A549 (cell line): ENCODE measurements around the gene RAD51B. TPM values are rescaled to one million over a fixed set of nuclear protein-coding genes. Genes with fewer than 3 reads are reported as not detected.
A peak's percentile ranks its signal among the peaks of the same experiment; 100 is the strongest.

ENCODE experiments used
- ATAC-seq, 2 experiments: fragments of 200-7000 bp in 1 of 2; fragments of >200 bp in 1 of 2; cut with Nextera tagmentation in 1 of 2; cut with Tn5 transposase in 1 of 2; 3 replicates each; pipeline versions ENCODE4 v1.8.0 to v1.9.1; 2018 to 2020; ENCODE audit warnings: mild to moderate bottlenecking in 1 of 2, moderate library complexity in 1 of 2
- CTCF ChIA-PET: fragments of 300-600 bp; sonication (Branson Sonifier 250); formaldehyde crosslinking; extraction: SDS; loops from one replicate; lab custom pipeline; 2021; ENCODE audit warnings: antibody characterized with exemption, inconsistent platforms; lab: Yijun Ruan, JAX
- POLR2A ChIA-PET: fragments of 350-600 bp; formaldehyde crosslinking; extraction: SDS; loops from one replicate; lab custom pipeline; 2021; ENCODE audit warnings: antibody characterized with exemption, inconsistent platforms; lab: Yijun Ruan, JAX
- DNase-seq, 2 experiments: peaks; one replicate each; pipeline versions ENCODE4 v3.0.0 to v3.0.0-alpha.2; 2011 to 2016; ENCODE audit warnings: low read depth in 1 of 2, low spot score in 1 of 2
- FAIRE-seq: peaks from 2 replicates; lab custom pipeline; 2011; peaks lifted over from hg19 to GRCh38; lab: Jason Lieb, UNC
- H3K27ac ChIP-seq, 2 experiments: fragments of >200 bp; sonication (Bioruptor Twin); formaldehyde crosslinking; 3 replicates each; pipeline ENCODE4 v1.5.1; 2016 to 2017
- H3K4me1 ChIP-seq: fragments of >200 bp; sonication (Bioruptor Twin); formaldehyde crosslinking; 3 replicates; pipeline ENCODE4 v1.6.1; 2016
- H3K4me2 ChIP-seq: fragments of >200 bp; sonication (Bioruptor Twin); formaldehyde crosslinking; 3 replicates; pipeline ENCODE4 v1.6.1; 2016
- H3K4me3 ChIP-seq: fragments of >200 bp; sonication (Bioruptor Twin); formaldehyde crosslinking; 3 replicates; pipeline ENCODE4 v1.5.1; 2016
- H3K9me3 ChIP-seq: fragments of >200 bp; sonication (Bioruptor Twin); formaldehyde crosslinking; 3 replicates; pipeline ENCODE4 v1.6.1; 2016
- CBX8 ChIP-seq: fragments of 200-600 bp; sonication (generic); IDR thresholded peaks from 2 replicates; pipeline ENCODE4 v1.6.1; 2016
- CHD4 ChIP-seq: fragments of 200-600 bp; sonication (generic); IDR thresholded peaks from 2 replicates; pipeline ENCODE4 v1.6.1; 2016; ENCODE audit warnings: antibody characterized with exemption, mild to moderate bottlenecking, borderline replicate concordance
- FOSL2 ChIP-seq, 2 experiments: fragments of 450-650 bp in 1 of 2; fragments of >200 bp in 1 of 2; sonication (Bioruptor Twin) in 1 of 2; formaldehyde crosslinking; IDR thresholded peaks; 2 replicates each; pipeline versions ENCODE4 v1.5.0 to v1.6.1; 2016 to 2020; ENCODE audit warnings: mild to moderate bottlenecking in 1 of 2, moderate library complexity in 1 of 2
- HES2 ChIP-seq: fragments of >200 bp; sonication (Bioruptor Twin); formaldehyde crosslinking; IDR thresholded peaks from 2 replicates; pipeline ENCODE4 v1.6.1; 2016
- HOXA7 ChIP-seq: fragments of 250-450 bp; sonication (Bioruptor Pico); IDR thresholded peaks from 2 replicates; pipeline ENCODE4 v1.5.0; 2020; ENCODE audit warnings: mild to moderate bottlenecking, moderate library complexity
- HOXB13 ChIP-seq: fragments of 250-450 bp; sonication (Bioruptor Pico); IDR thresholded peaks from 2 replicates; pipeline ENCODE4 v1.5.0; 2020; ENCODE audit warnings: low read depth, mild to moderate bottlenecking, moderate library complexity
- JUNB ChIP-seq: fragments of >200 bp; sonication (Bioruptor Twin); formaldehyde crosslinking; IDR thresholded peaks from 2 replicates; pipeline ENCODE4 v1.6.1; 2016
- KDM1A ChIP-seq: fragments of 200-600 bp; sonication (generic); IDR thresholded peaks from 2 replicates; pipeline ENCODE4 v1.6.1; 2016; ENCODE audit warnings: low read depth, mild to moderate bottlenecking
- POLR2A ChIP-seq: IDR thresholded peaks from 2 replicates; pipeline ENCODE4 v1.6.1; 2012; ENCODE audit warnings: mild to moderate bottlenecking, low read length
- POLR2AphosphoS2 ChIP-seq: conservative IDR thresholded peaks from 2 replicates; pipeline ENCODE4 v1.6.1; 2012; ENCODE audit warnings: low read length, improper control_type of control experiment, inconsistent platforms
- RAD21 ChIP-seq, 2 experiments: fragments of >200 bp in 1 of 2; sonication (Bioruptor Twin) in 1 of 2; formaldehyde crosslinking in 1 of 2; IDR thresholded peaks in 1 of 2; conservative IDR thresholded peaks in 1 of 2; 2 replicates in 1 of 2; 3 replicates in 1 of 2; pipeline ENCODE4 v1.6.1; 2012 to 2018; ENCODE audit warnings: inconsistent platforms in 1 of 2
- RCOR1 ChIP-seq: fragments of 150-350 bp; IDR thresholded peaks from 2 replicates; pipeline ENCODE4 v1.6.1; 2014; ENCODE audit warnings: antibody characterized with exemption, low read length, low read depth
- ZNF302 ChIP-seq: fragments of 250-450 bp; sonication (Bioruptor Pico); IDR thresholded peaks from 2 replicates; pipeline ENCODE4 v1.9.0; 2021; ENCODE audit warnings: inconsistent platforms, mild to moderate bottlenecking, moderate library complexity
- ZSCAN20 ChIP-seq: fragments of 250-450 bp; sonication (Bioruptor Pico); IDR thresholded peaks from 2 replicates; pipeline ENCODE4 v1.8.0; 2022; ENCODE audit warnings: mild to moderate bottlenecking, moderate library complexity
- WGBS: methylation state at CpG from one replicate; pipeline ENCODE4 v1.1.6; 2017; ENCODE audit errors: missing lambda C conversion rate; 5-methylcytosine and 5-hydroxymethylcytosine counted together
- polyA plus RNA-seq, 4 experiments: library from polyadenylated mRNA; depleted of rRNA in 3 of 4; stranded (reverse); fragments of >200 nt; fragmentation: RNase III in 1 of 4; extraction: RNeasy Plus Mini Kit Qiagen cat#74134 plus additional on column Dnase treatment in 1 of 4; gene quantifications; 2 replicates in 3 of 4; 3 replicates in 1 of 4; pipeline ENCODE4 v1.2.3, GENCODE V29; 2011 to 2017
- TF ChIP-seq, protein P1 (sequence below): IDR thresholded peaks from 2 replicates; pipeline ENCODE4 v1.6.1; 2012

The RAD51B gene
- polyA plus RNA-seq, 2 of the 4 experiments (the other 2 are of a cell fraction) = 7.2 to 10.8 TPM

- WGBS = 87% methylated on average over 3 of the region's 3 CpGs
- no peak for FAIRE-seq
- ChIA-PET CTCF (interaction anchor here (0.6 to 1.7 kb wide), 4 partner anchors 10 to 769 kb away, joined by 3 to 7 read pairs (median 4); no protein-coding TSS in a partner anchor), POLR2A (no interaction called here)
- H3K27ac ChIP-seq = peak overlapping the region in 1 of 2 experiments; percentile 59; a peak in 3 of 6 replicates
- peaks cover 29% of the 10 kb centered on the region; the same call in 2 of the 3 replicates for H3K9me3 ChIP-seq
- peaks cover 19% of the 10 kb centered on the region for H3K4me1 ChIP-seq
- TF ChIP-seq RAD21 (conservative IDR thresholded peaks at IDR 0.05 in 1 of 2, IDR thresholded peaks at IDR 0.05 in 1 of 2) (peak in 1 of 2 experiments; percentile 22; a peak in 1 of 5 replicates), CHD4 (no peak)
- peak in 1 of 2 experiments; percentile 19 for DNase-seq
- ATAC-seq = no peak
- H3K4me3 ChIP-seq = no peak overlapping the region
- H3K4me2 ChIP-seq = no peak overlapping the region
Measured at GRCh38 chr14:68074765-68075381, 255.3 kb downstream of the RAD51B start.

DNA sequence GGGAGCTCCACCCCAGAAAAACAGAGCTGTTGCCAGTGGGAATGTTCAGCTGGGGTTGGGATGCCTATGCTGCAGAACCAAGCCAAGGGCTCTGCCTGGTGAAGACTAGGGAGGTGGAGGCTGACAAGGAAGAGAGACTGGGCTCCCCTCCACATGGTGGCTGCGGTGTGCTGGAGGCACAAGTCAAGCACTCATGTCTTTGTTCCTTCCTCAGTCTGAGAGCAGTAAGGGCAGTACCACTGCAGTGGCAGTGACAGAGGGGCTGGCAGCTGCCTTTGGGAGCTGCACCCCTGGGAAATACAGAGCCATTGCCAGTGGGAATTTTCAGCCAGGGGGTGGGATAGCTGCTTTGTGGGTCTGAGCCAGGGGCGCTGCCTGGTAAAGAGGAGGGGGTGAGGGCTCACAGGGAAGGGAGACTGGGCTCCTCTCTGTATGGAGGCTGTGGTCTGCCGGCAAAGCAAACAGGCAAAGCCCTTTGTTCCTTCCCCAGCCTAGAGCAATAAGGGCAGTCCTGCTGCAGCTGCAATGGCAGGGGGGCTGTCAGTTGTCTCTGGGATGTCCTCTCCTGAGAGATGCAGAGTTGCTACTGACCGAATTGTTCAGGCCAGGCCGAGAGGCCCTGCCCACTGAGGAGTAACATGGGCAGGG, 255.9 kb downstream of the RAD51B start:
- ATAC-seq (no peak), FAIRE-seq (no peak), DNase-seq (no peak)
- H3K4me1 ChIP-seq = peaks cover 26% of the 10 kb centered on the region
- ChIA-PET POLR2A (interaction anchor here (1.6 kb wide), 1 partner anchor 717 kb away, joined by 5 read pairs; the partner anchor contains the start of gene ZFP36L1), CTCF (interaction anchor here (0.6 to 1.7 kb wide), 5 partner anchors 9 to 768 kb away, joined by 3 to 7 read pairs (median 4); no protein-coding TSS in a partner anchor)
- H3K4me3 ChIP-seq = no peak overlapping the region
- H3K27ac ChIP-seq = peak overlapping the region; percentile 9 to 59; a peak in 4 of 6 replicates
- H3K9me3 ChIP-seq = peaks cover 23% of the 10 kb centered on the region; the same call in 1 of the 3 replicates
- TF ChIP-seq HOXA7 (CRISPR knock-in tag) (no peak), RAD21 (conservative IDR thresholded peaks at IDR 0.05 in 1 of 2, IDR thresholded peaks at IDR 0.05 in 1 of 2) (no peak), CHD4 (no peak), HOXB13 (CRISPR knock-in tag) (no peak)
- TF ChIP-seq, all 56 proteins: peak for 0
- no peak overlapping the region for H3K4me2 ChIP-seq
- WGBS = 92% methylated on average over 3 of the region's 5 CpGs

- FAIRE-seq = no peak
- DNase-seq = peak; percentile 10 to 49
- WGBS = 55% methylated on average over 1 of the region's 1 CpG
- peak in 1 of 2 experiments; percentile 38; a peak in 1 of 6 replicates for ATAC-seq
- ChIA-PET CTCF (interaction anchor here (0.6 to 1.2 kb wide), 3 partner anchors 59 to 768 kb away, joined by 3 read pairs; no protein-coding TSS in a partner anchor), POLR2A (interaction anchor here (1.6 kb wide), 1 partner anchor 717 kb away, joined by 5 read pairs; the partner anchor contains the start of gene ZFP36L1)
- Histone ChIP-seq H3K4me2 (peak overlapping the region; percentile 46), H3K4me1 (peaks cover 26% of the 10 kb centered on the region), H3K27ac (peak overlapping the region; percentile 48 to 71; a peak in 5 of 6 replicates), H3K9me3 (peaks cover 16% of the 10 kb centered on the region; the same call in 1 of the 3 replicates), H3K4me3 (no peak overlapping the region)
- TF ChIP-seq POLR2A (no peak), FOSL2 (IDR thresholded peaks at IDR 0.05) (no peak), FOSL2 (CRISPR knock-in tag; IDR thresholded peaks at IDR 0.05) (peak; percentile 46)
Measured at GRCh38 chr14:68076451-68076850, 256.9 kb downstream of the RAD51B start.

GRCh38 chr14:68079941-68080697, 260.5 kb downstream of the RAD51B start:
- H3K4me1 ChIP-seq = peaks cover 39% of the 10 kb centered on the region
- H3K9me3 ChIP-seq = no peaks in the 10 kb centered on the region
- TF ChIP-seq POLR2AphosphoS2 (no peak), ZNF302 (CRISPR knock-in tag) (no peak), HOXB13 (CRISPR knock-in tag) (no peak), HOXA7 (CRISPR knock-in tag) (no peak), RAD21 (conservative IDR thresholded peaks at IDR 0.05 in 1 of 2, IDR thresholded peaks at IDR 0.05 in 1 of 2) (no peak), KDM1A (no peak), JUNB (no peak), CBX8 (no peak), ZSCAN20 (CRISPR knock-in tag) (no peak), RCOR1 (no peak), FOSL2 (IDR thresholded peaks at IDR 0.05) (no peak), FOSL2 (CRISPR knock-in tag; IDR thresholded peaks at IDR 0.05) (no peak), HES2 (no peak)
- TF ChIP-seq, protein P1, sequence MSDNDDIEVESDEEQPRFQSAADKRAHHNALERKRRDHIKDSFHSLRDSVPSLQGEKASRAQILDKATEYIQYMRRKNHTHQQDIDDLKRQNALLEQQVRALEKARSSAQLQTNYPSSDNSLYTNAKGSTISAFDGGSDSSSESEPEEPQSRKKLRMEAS = no peak
- no peak overlapping the region for H3K4me3 ChIP-seq
- ATAC-seq (no peak), DNase-seq (no peak), FAIRE-seq (peak; percentile 97)
- peak overlapping the region in 1 of 2 experiments; percentile 65; a peak in 4 of 6 replicates for H3K27ac ChIP-seq
- peak overlapping the region; percentile 9; the same call in 1 of the 3 replicates for H3K4me2 ChIP-seq
- ChIA-PET POLR2A (no interaction called here), CTCF (interaction anchor here (1.5 kb wide), 1 partner anchor 40 kb away, joined by 3 read pairs; no protein-coding TSS in a partner anchor)
